Cardiac fibroblast (primary cell): ENCODE data around the gene LRMDA.

Source experiments
- DNase-seq, 2 donors: peaks; one replicate each; pipeline versions ENCODE4 v3.0.0 to v3.0.0-alpha.2; 2010; ENCODE audit warnings: low read depth in 2 of 2
- H3K4me3 ChIP-seq, 2 donors: replicated peaks in 1 of 2; 1 replicate in 1 of 2; 2 replicates in 1 of 2; pipeline ENCODE4 v1.5.1; 2011; ENCODE audit warnings: low read depth in 2 of 2, low read length in 2 of 2, mild to moderate bottlenecking in 2 of 2, moderate library complexity in 1 of 2
- CTCF ChIP-seq: IDR thresholded peaks from one replicate; pipeline ENCODE4 v1.5.1; 2011; ENCODE audit warnings: low read depth, mild to moderate bottlenecking, low read length, inconsistent platforms

LRMDA gene

GRCh38 chr10:76268954-76269353 lies 837.5 kb downstream of the LRMDA start:
- no peak for DNase-seq
- no peak for TF ChIP-seq CTCF

GRCh38 chr10:76270464-76270863 lies 839.0 kb downstream of the LRMDA start:
- TF ChIP-seq CTCF, result no peak
- no peak for DNase-seq
- H3K4me3 ChIP-seq, result no peak overlapping the region

More at GRCh38 chr10:76268954-76269353, 837.5 kb downstream of the LRMDA start:
- no peak overlapping the region for H3K4me3 ChIP-seq

GRCh38 chr10:76274933-76275332 lies 843.5 kb downstream of the LRMDA start:
- no peak for DNase-seq
- H3K4me3 ChIP-seq, result no peak overlapping the region
- no peak for TF ChIP-seq CTCF

- no peak for TF ChIP-seq CTCF
These were observed 847.5 kb downstream of the LRMDA start for GRCh38 chr10:76278811-76279460.

GRCh38 chr10:76281659-76282058 lies 850.2 kb downstream of the LRMDA start:
- no peak overlapping the region for H3K4me3 ChIP-seq
- TF ChIP-seq CTCF, result no peak
- DNase-seq, result no peak

More at GRCh38 chr10:76278811-76279460, 847.5 kb downstream of the LRMDA start:
- no peak overlapping the region for H3K4me3 ChIP-seq
- peak in 1 of 2 donors; percentile 39 for DNase-seq

GRCh38 chr10:76282061-76283025 lies 850.9 kb downstream of the LRMDA start:
- peak in 1 of 2 donors; percentile 46 for DNase-seq
- TF ChIP-seq CTCF, result no peak
- H3K4me3 ChIP-seq, result no peak overlapping the region
